GM12873 (cell line): ENCODE data around the gene KCNK13.

Experiments
- CTCF ChIP-seq: IDR thresholded peaks from 2 replicates; pipeline ENCODE4 v1.5.1; 2012; ENCODE audit warnings: low read depth, mild to moderate bottlenecking, moderate library complexity, low read length, control low read depth; ENCODE audit not compliant: insufficient read depth; ENCODE audit errors: missing control alignments

Gene KCNK13

GRCh38 chr14:90061685-90062126, at the start of gene KCNK13:
Gene KCNK13 (plus strand): TSS chr14:90061994. CDS start chr14:90062206, 212 bp downstream.
- TF ChIP-seq CTCF: no peak

GRCh38 chr14:90017371-90017770, 44.4 kb upstream of the KCNK13 start:
- no peak for TF ChIP-seq CTCF

GRCh38 chr14:90019824-90020523, 41.8 kb upstream of the KCNK13 start:
- TF ChIP-seq CTCF: no peak

- TF ChIP-seq CTCF: no peak
These were observed 38.5 kb upstream of the KCNK13 start for GRCh38 chr14:90023176-90023896.

- TF ChIP-seq CTCF: no peak
These were observed 36.9 kb upstream of the KCNK13 start for GRCh38 chr14:90024910-90025309.

GRCh38 chr14:90027842-90028241, 34.0 kb upstream of the KCNK13 start:
- no peak for TF ChIP-seq CTCF

GRCh38 chr14:90034156-90034555, 27.6 kb upstream of the KCNK13 start:
- TF ChIP-seq CTCF: no peak
